A673 (cell line): Measurements from ENCODE around the gene SPRYD3.

ENCODE experiments used
- CTCF ChIP-seq: fragments of 300-800, 200-600 bp; sonication (generic); conservative IDR thresholded peaks from 2 replicates; pipeline ENCODE4 v1.5.1; 2017; ENCODE audit warnings: low read depth, mild to moderate bottlenecking, antibody characterized with exemption, low read length, moderate library complexity, mixed read lengths
- EZH2 ChIP-seq: fragments of 200-600 bp; sonication (generic); IDR thresholded peaks from 2 replicates; pipeline ENCODE4 v1.6.1; 2017; ENCODE audit warnings: borderline replicate concordance, low read depth, mild to moderate bottlenecking, mixed read lengths, antibody characterized with exemption, low read length; ENCODE audit not compliant: poor library complexity, severe bottlenecking

- no peak for TF ChIP-seq CTCF
- no peak for TF ChIP-seq EZH2
Observed at GRCh38 chr12:53049571-53050318, 29.4 kb downstream of the SPRYD3 start, which contains the start of gene TNS2.
